ENCODE measurements around the gene IRS2.

The IRS2 gene

GRCh38 chr13:109755997-109756396, 30.4 kb downstream of the IRS2 start:
- TF ChIP-seq CTCF (IDR thresholded peaks at IDR 0.05; ENCODE audit: borderline replicate concordance, insufficient read depth, low read depth, low read length), result no peak
- H3K4me3 ChIP-seq (ENCODE audit: low read depth, low read length), result no peak overlapping the region

GRCh38 chr13:109755551-109755950, 30.8 kb downstream of the IRS2 start:
- H3K4me3 ChIP-seq (ENCODE audit: low read depth, low read length), result no peak overlapping the region
- no peak for TF ChIP-seq CTCF (IDR thresholded peaks at IDR 0.05; ENCODE audit: borderline replicate concordance, insufficient read depth, low read depth, low read length)

- no peak overlapping the region for H3K4me3 ChIP-seq (ENCODE audit: low read depth, low read length)
Observed at GRCh38 chr13:109751477-109751876, 34.9 kb downstream of the IRS2 start.

GRCh38 chr13:109750221-109750775, 36.1 kb downstream of the IRS2 start:
- no peak overlapping the region for H3K4me3 ChIP-seq (ENCODE audit: low read depth, low read length)
- TF ChIP-seq CTCF (IDR thresholded peaks at IDR 0.05; ENCODE audit: borderline replicate concordance, insufficient read depth, low read depth, low read length), result no peak

More at GRCh38 chr13:109751477-109751876, 34.9 kb downstream of the IRS2 start:
- TF ChIP-seq CTCF (IDR thresholded peaks at IDR 0.05; ENCODE audit: borderline replicate concordance, insufficient read depth, low read depth, low read length), result no peak

GRCh38 chr13:109749365-109749764, 37.0 kb downstream of the IRS2 start:
- no peak overlapping the region for H3K4me3 ChIP-seq (ENCODE audit: low read depth, low read length)
- TF ChIP-seq CTCF (IDR thresholded peaks at IDR 0.05; ENCODE audit: borderline replicate concordance, insufficient read depth, low read depth, low read length), result no peak

GRCh38 chr13:109748677-109749076, 37.7 kb downstream of the IRS2 start:
- no peak overlapping the region for H3K4me3 ChIP-seq (ENCODE audit: low read depth, low read length)
- no peak for TF ChIP-seq CTCF (IDR thresholded peaks at IDR 0.05; ENCODE audit: borderline replicate concordance, insufficient read depth, low read depth, low read length)

GRCh38 chr13:109747524-109747923, 38.9 kb downstream of the IRS2 start:
- TF ChIP-seq CTCF (IDR thresholded peaks at IDR 0.05; ENCODE audit: borderline replicate concordance, insufficient read depth, low read depth, low read length), result no peak
- H3K4me3 ChIP-seq (ENCODE audit: low read depth, low read length), result no peak overlapping the region
